ENCODE measurements around the gene MBD2. TPM values are rescaled to one million over a fixed set of nuclear protein-coding genes. Genes with fewer than 3 reads are reported as not detected.

MBD2 gene
- total and polyA plus RNA-seq, 5 donors: 27.3 to 68.2 (median 55.8) TPM

GRCh38 chr18:54238173-54238936, 13.9 kb upstream of the MBD2 start:
- no peaks in the 10 kb centered on the region for H3K4me1 ChIP-seq (ENCODE audit: control insufficient read depth, insufficient read depth, low read length)
- DNase-seq (no peak), ATAC-seq (peak; percentile 38 to 68)
- H3K9me3 ChIP-seq (ENCODE audit: control insufficient read depth, low read length): no peaks in the 10 kb centered on the region
- no peak overlapping the region for H3K4me3 ChIP-seq (ENCODE audit: low read length)
- H3K27ac ChIP-seq (ENCODE audit: low read length): no peak overlapping the region
- H3K27me3 ChIP-seq (ENCODE audit: control insufficient read depth, insufficient read depth): no peaks in the 10 kb centered on the region
- intact Hi-C loops (cut with DNase I): no loop called here
- WGBS: 64% methylated on average over 7 of the region's 7 CpGs

GRCh38 chr18:54235871-54236270, 11.4 kb upstream of the MBD2 start:
- intact Hi-C loops (cut with DNase I): no loop called here
- Histone ChIP-seq H3K4me1 (ENCODE audit: control insufficient read depth, insufficient read depth, low read length) (no peaks in the 10 kb centered on the region), H3K27me3 (ENCODE audit: control insufficient read depth, insufficient read depth) (no peaks in the 10 kb centered on the region), H3K27ac (ENCODE audit: low read length) (no peak overlapping the region), H3K4me3 (ENCODE audit: low read length) (no peak overlapping the region), H3K9me3 (ENCODE audit: control insufficient read depth, low read length) (no peaks in the 10 kb centered on the region)
- DNase-seq: no peak
- peak in 1 of 2 donors; percentile 43 for ATAC-seq
- 52% methylated on average over 8 of the region's 8 CpGs for WGBS

- intact Hi-C loops (cut with DNase I): no loop called here
Measured at GRCh38 chr18:54233747-54234146, 9.3 kb upstream of the MBD2 start.

GRCh38 chr18:54233228-54233625, 8.8 kb upstream of the MBD2 start:
- DNase-seq (no peak), ATAC-seq (no peak)
- Histone ChIP-seq H3K4me3 (ENCODE audit: low read length) (no peak overlapping the region), H3K27ac (ENCODE audit: low read length) (no peak overlapping the region), H3K4me1 (ENCODE audit: control insufficient read depth, insufficient read depth, low read length) (no peaks in the 10 kb centered on the region), H3K27me3 (ENCODE audit: control insufficient read depth, insufficient read depth) (no peaks in the 10 kb centered on the region), H3K9me3 (ENCODE audit: control insufficient read depth, low read length) (no peaks in the 10 kb centered on the region)
- intact Hi-C loops (cut with DNase I): no loop called here
- 82% methylated on average over 3 of the region's 3 CpGs for WGBS

More at GRCh38 chr18:54233747-54234146, 9.3 kb upstream of the MBD2 start:
- DNase-seq (no peak), ATAC-seq (no peak)
- 98% methylated on average over 5 of the region's 5 CpGs for WGBS
- Histone ChIP-seq H3K9me3 (ENCODE audit: control insufficient read depth, low read length) (no peaks in the 10 kb centered on the region), H3K27me3 (ENCODE audit: control insufficient read depth, insufficient read depth) (no peaks in the 10 kb centered on the region), H3K4me3 (ENCODE audit: low read length) (no peak overlapping the region), H3K4me1 (ENCODE audit: control insufficient read depth, insufficient read depth, low read length) (no peaks in the 10 kb centered on the region), H3K27ac (ENCODE audit: low read length) (no peak overlapping the region)

GRCh38 chr18:54232485-54233227, 8.2 kb upstream of the MBD2 start:
- intact Hi-C loops (cut with DNase I): no loop called here
- Histone ChIP-seq H3K27me3 (ENCODE audit: control insufficient read depth, insufficient read depth) (no peaks in the 10 kb centered on the region), H3K4me3 (ENCODE audit: low read length) (no peak overlapping the region), H3K9me3 (ENCODE audit: control insufficient read depth, low read length) (no peaks in the 10 kb centered on the region), H3K4me1 (ENCODE audit: control insufficient read depth, insufficient read depth, low read length) (no peaks in the 10 kb centered on the region), H3K27ac (ENCODE audit: low read length) (peak overlapping the region; percentile 27)
- WGBS: 56% methylated on average over 7 of the region's 7 CpGs
- no peak for DNase-seq
- peak; percentile 50 to 51 for ATAC-seq

GRCh38 chr18:54229421-54230059, 5.1 kb upstream of the MBD2 start:
- WGBS: 79% methylated on average over 7 of the region's 7 CpGs
- Histone ChIP-seq H3K4me3 (ENCODE audit: low read length) (no peak overlapping the region), H3K27ac (ENCODE audit: low read length) (no peak overlapping the region), H3K4me1 (ENCODE audit: control insufficient read depth, insufficient read depth, low read length) (no peaks in the 10 kb centered on the region), H3K9me3 (ENCODE audit: control insufficient read depth, low read length) (no peaks in the 10 kb centered on the region), H3K27me3 (ENCODE audit: control insufficient read depth, insufficient read depth) (no peaks in the 10 kb centered on the region)
- DNase-seq: no peak
- no peak for ATAC-seq
- intact Hi-C loops (cut with DNase I): loop anchor here in 1 of 4 donors (5.0 kb wide), 1 partner anchor 38 kb away; the partner anchor contains the start of gene POLI

- no peak overlapping the region for H3K27ac ChIP-seq (ENCODE audit: low read length)
- DNase-seq (no peak), ATAC-seq (no peak)
- H3K9me3 ChIP-seq (ENCODE audit: control insufficient read depth, low read length): no peaks in the 10 kb centered on the region
- no peak overlapping the region for H3K4me3 ChIP-seq (ENCODE audit: low read length)
- no peaks in the 10 kb centered on the region for H3K4me1 ChIP-seq (ENCODE audit: control insufficient read depth, insufficient read depth, low read length)
- H3K27me3 ChIP-seq (ENCODE audit: control insufficient read depth, insufficient read depth): no peaks in the 10 kb centered on the region
- intact Hi-C loops (cut with DNase I): loop anchor here in 1 of 4 donors (5.0 kb wide), 1 partner anchor 39 kb away; the partner anchor contains the start of gene POLI
Measured at GRCh38 chr18:54228364-54228763, 3.9 kb upstream of the MBD2 start.

GRCh38 chr18:54223568-54224241, 764 bp downstream of the MBD2 start:
- H3K4me1 ChIP-seq (ENCODE audit: control insufficient read depth, insufficient read depth, low read length): no peaks in the 10 kb centered on the region

GRCh38 chr18:54222922-54223567, 1.4 kb downstream of the MBD2 start:
- no peak overlapping the region for H3K27ac ChIP-seq (ENCODE audit: low read length)
- no peaks in the 10 kb centered on the region for H3K9me3 ChIP-seq (ENCODE audit: control insufficient read depth, low read length)
- no peak for DNase-seq
- intact Hi-C loops (cut with DNase I): loop anchor here in 2 of 4 donors (5.0 kb wide), 2 partner anchors 44 to 49 kb away; partner anchors contain the start of gene POLI (in 1 of the 2)
- ATAC-seq: no peak
- H3K4me1 ChIP-seq (ENCODE audit: control insufficient read depth, insufficient read depth, low read length): no peaks in the 10 kb centered on the region
- no peaks in the 10 kb centered on the region for H3K27me3 ChIP-seq (ENCODE audit: control insufficient read depth, insufficient read depth)
- 11% methylated on average over 5 of the region's 5 CpGs for WGBS
- peak overlapping the region; percentile 97 for H3K4me3 ChIP-seq (ENCODE audit: low read length)

More at GRCh38 chr18:54223568-54224241, 764 bp downstream of the MBD2 start:
- Histone ChIP-seq H3K4me3 (ENCODE audit: low read length) (peak overlapping the region; percentile 97), H3K27ac (ENCODE audit: low read length) (peak overlapping the region; percentile 68), H3K27me3 (ENCODE audit: control insufficient read depth, insufficient read depth) (no peaks in the 10 kb centered on the region), H3K9me3 (ENCODE audit: control insufficient read depth, low read length) (no peaks in the 10 kb centered on the region)
- WGBS: under 1% methylated on average over 39 of the region's 39 CpGs
- peak in 1 of 2 donors; percentile 20 for ATAC-seq
- intact Hi-C loops (cut with DNase I): loop anchor here in 2 of 4 donors (5.0 kb wide), 2 partner anchors 44 to 49 kb away; partner anchors contain the start of gene POLI (in 1 of the 2)
- DNase-seq: peak; percentile 67 to 73 (median 70)

- DNase-seq (no peak), ATAC-seq (no peak)
- H3K4me1 ChIP-seq (ENCODE audit: control insufficient read depth, insufficient read depth, low read length): no peaks in the 10 kb centered on the region
- no peak overlapping the region for H3K4me3 ChIP-seq (ENCODE audit: low read length)
- no peak overlapping the region for H3K27ac ChIP-seq (ENCODE audit: low read length)
- no peaks in the 10 kb centered on the region for H3K27me3 ChIP-seq (ENCODE audit: control insufficient read depth, insufficient read depth)
- no peaks in the 10 kb centered on the region for H3K9me3 ChIP-seq (ENCODE audit: control insufficient read depth, low read length)
- intact Hi-C loops (cut with DNase I): loop anchor here in 2 of 4 donors (5.0 kb wide), 2 partner anchors 47 to 52 kb away; partner anchors contain the start of gene POLI (in 1 of the 2)
- 91% methylated on average over 2 of the region's 2 CpGs for WGBS
Measured at GRCh38 chr18:54220406-54220805, 4.1 kb downstream of the MBD2 start.
